ENCODE measurements around the gene SUN2.
"Not testable (repeated sequence)": the region's sequence is repeated elsewhere in the genome, so short reads cannot be mapped to it uniquely, and the experiment has no call there.

SUN2 gene, protein sequence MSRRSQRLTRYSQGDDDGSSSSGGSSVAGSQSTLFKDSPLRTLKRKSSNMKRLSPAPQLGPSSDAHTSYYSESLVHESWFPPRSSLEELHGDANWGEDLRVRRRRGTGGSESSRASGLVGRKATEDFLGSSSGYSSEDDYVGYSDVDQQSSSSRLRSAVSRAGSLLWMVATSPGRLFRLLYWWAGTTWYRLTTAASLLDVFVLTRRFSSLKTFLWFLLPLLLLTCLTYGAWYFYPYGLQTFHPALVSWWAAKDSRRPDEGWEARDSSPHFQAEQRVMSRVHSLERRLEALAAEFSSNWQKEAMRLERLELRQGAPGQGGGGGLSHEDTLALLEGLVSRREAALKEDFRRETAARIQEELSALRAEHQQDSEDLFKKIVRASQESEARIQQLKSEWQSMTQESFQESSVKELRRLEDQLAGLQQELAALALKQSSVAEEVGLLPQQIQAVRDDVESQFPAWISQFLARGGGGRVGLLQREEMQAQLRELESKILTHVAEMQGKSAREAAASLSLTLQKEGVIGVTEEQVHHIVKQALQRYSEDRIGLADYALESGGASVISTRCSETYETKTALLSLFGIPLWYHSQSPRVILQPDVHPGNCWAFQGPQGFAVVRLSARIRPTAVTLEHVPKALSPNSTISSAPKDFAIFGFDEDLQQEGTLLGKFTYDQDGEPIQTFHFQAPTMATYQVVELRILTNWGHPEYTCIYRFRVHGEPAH

DNA sequence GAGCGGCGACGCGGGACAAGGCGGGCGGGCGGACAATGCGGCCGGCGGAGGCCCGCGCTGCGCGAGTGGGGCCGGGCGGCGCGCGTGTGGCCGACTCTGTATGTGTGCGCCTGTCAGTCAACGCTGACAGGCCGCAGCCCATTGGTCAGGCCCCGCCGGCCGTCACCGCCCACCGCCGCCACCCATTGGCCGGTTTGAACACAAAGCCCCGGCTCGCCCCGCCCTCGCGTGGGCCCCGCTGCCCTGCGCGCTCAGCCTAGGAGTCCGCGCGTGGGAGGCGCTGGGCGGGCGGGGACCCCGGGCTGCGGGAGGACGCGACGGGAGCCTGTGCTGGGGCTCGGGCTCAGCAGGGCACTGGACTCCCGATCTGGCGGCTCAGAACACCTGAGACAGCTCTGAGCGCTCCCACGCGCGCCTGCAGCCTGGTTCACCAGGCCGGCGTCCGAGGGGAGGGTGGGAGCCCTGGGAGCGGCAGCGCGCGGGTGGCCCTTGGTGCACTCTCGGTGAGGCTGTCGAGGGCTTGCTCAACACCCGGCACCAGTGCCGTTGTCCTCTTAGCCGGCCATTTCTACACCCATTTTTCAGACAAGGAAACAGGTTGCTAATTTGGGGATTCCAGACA lies at the start of gene SUN2:
SUN2 (minus strand) TSS at position 88 of the 622 bp plus-strand sequence. CDS start 3,370 bp downstream, outside the sequence.
- peak; percentile 96 for DNase-seq (ENCODE audit: low read depth, low spot score)

DNA sequence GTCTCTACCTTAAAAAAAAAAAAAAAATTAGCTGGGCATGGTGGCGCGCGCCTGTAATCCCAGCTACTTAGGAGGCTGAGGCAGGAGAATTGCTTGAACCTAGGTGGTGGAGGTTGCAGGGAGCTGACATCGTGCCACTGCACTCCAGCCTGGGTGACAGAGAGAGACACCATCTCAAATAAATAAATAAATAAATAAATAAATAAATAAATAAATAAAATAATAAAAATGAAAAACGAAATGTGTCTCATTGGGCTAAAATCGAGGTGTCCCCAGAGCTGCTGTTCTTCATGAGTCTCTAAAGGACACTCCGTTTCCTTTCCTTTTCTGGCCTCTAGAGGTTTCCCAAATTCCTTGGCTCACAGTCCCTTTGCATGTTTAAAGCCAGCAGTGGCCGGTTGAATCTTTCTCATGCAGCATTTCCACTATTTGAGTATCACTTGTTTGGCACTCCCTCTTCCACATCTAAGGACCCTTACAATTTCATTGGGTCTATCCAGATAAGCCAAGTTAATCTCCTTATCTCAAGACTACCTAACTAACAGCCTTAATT lies 49.3 kb upstream of the SUN2 start:
- not testable (repeated sequence) for DNase-seq (ENCODE audit: low read depth, low spot score)

DNA sequence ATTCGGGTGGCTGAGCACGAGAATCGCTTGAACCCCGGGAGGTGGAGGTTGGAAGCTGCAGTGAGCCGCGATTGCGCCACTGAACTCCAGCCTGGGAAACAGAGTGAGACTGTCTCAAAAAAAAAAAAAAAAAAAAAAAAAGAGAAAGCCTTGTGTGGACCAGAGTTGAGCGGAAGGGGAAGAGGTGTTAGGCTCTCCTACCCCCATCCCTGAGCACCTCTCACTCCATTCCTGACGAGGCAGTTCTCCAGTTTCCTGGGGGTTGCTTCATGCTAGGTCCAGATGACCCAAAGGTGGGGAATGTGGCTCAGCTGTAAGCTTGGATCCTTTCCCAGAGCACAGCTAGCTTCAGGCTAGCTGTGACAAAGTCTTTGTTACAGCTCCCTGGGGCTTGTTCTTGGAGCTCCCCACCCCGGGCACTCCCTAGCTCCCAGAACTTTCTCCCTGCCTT lies 46.9 kb upstream of the SUN2 start:
- DNase-seq (ENCODE audit: low read depth, low spot score): peak; percentile 88

DNA sequence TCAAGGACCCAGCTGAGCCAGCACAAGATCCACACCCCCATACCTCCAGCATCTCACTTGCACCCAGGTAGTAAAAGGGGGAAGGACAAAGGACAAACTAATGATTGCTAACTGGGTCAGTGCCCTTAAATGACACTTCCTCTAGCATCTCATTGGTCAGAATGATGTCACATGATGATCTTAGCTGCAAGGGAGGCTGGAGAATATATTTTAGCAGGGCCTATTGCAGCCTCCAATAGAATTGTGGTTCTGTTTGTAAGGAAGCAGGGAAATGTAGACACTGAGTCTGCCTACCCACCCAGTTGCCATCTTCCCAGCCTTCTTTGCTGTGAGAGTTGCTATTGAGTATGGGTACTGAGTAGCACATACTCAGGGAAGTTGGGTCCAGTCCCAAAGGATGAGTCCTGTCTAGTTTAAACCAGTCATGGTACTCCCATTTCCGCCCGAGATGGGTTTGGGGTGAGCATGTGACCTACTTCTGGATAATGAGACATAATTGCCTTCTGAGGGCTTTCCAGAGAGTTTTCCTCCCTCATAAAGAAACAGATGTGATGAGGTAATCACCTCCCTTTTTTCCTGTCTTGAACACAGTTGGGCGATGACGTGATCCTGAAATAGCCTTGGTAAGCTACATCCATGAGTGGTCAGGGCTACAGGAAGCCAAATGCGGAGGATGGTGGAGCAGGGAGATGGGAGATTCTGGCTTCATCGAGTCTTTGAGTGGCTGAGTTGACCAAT lies 43.6 kb upstream of the SUN2 start:
- DNase-seq (ENCODE audit: low read depth, low spot score): no peak

DNA sequence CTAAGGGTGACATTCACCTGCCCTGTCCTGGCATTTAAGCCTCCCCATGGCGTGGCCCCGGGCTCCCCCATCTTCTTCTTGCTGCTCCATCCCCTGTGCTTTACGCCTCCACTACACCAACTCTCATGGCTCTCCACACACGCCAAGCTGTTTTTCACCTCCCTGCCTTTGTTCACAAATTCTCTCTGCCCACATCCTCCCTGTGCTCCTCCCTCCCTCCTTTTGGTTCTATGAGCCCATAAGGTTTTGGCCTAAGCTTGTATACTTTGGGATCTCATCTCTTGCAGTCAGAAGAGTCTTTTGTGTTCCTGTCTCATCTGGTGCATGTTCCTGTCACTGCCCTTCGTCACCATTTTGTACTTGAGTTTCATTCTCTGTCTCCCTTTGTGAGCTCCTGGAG lies 42.7 kb upstream of the SUN2 start:
- no peak for DNase-seq (ENCODE audit: low read depth, low spot score)

DNA sequence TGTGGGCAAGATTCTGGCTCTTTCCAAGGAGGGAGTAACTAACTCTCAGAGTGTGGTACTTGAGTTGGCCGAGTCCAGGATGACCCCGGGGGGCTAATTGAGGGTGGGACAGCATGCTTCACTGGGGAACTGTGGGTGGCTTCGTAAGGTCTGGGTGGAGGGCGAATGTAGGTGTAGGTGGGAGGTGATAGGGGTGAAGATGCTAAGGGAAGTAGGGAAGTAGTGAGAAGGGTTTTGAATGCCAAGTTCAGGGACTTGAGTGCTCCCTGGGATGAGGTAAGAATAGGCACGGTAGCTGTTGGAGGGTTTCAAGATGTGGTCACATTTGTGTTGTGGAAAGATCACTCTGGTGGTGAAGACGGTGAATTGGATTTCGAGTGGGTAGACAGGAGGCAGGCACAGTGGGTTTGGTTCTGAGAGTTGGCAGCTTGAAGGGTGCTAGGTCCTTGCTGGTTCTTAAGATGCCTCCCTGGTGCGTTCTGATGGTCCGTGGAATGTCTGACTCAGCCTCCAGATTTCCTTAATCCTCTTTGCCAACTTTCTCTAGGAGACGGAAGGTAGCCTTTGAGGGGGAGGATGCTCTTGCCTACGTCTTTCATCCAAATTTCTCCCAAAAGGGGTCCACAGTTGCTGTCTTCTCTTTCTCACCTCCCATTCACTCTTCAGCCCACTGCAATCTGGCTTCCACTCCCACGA lies 40.6 kb upstream of the SUN2 start:
- peak; percentile 15 for DNase-seq (ENCODE audit: low read depth, low spot score)

DNA sequence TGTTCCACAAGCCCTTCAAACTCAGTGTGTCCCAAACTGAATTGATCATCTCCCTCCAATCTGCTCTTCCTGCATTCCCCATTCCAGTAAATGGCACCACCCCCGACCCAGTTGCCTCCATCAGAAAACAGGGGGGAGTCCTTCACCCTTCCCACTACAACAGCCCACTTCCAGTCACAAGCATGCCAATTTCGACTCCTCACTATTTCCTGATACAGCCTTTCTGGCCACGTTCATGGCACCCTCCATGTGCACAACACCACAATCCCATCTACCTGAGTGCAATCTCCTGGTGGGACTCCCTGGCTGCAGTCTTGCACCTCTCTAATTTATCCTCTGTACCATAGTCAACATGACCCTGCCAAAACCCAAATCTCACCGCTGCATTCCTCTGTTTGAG lies 39.8 kb upstream of the SUN2 start:
- DNase-seq (ENCODE audit: low read depth, low spot score): no peak

DNA sequence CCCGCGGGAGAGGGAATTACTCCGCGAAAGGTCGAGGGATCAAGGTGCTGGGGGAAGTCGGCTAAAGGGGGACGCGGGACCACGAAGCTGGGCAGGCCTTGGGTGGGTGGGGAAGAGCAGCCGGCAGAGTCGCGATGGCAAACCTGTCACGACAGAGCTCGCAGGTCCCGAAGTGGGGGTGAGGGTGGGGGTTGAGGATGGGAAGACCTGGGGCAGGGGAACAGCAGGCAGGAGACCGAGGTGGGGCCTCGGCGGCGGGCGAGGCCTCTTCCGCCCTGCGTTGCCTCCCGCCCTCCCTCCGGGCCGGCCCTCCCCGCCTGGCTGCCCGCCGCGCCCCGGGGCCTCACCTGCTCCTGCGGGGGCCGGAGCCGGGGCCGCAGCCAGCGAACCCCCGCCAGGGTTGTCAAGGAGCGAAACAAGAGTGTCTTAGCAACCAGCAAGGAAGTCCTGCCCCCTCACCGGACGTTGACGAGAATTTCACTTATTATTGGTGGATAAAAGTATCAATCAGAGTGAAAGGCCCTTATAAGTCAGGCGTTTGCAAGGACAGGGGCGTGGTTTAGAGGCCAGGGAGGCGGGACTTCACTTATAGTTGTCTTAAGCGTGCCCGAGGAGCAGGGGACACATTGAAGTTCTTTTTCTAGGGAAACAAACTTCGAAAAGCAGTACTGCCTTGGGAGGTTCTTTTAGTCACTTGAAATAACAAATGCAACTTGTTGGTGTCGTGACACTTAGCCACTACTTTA lies 38.1 kb upstream of the SUN2 start, which contains the start of gene DNAL4:
DNAL4 (minus strand) TSS at position 423 of the 746 bp plus-strand sequence. CDS start 11,412 bp downstream, outside the sequence.
- DNase-seq (ENCODE audit: low read depth, low spot score): peak; percentile 98

DNA sequence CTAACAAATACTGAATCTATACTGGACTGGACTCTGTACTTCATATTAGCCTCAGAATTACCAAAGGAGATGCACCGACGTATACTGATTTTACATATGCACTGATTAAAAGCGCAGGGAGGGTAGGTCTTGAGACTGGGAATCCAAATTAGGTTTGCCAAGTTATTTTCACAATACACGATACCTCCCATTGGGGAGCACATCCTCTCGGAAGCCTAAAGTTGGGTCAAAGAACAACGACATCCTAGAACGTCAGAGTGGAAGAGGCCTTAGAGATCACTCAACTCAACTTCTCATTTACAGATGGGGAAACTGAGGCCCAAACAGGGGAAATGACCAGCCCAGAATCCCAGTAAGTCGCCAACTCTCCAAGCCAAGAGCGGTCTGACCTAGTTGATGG lies 37.5 kb upstream of the SUN2 start:
- DNase-seq (ENCODE audit: low read depth, low spot score): peak; percentile 9

DNA sequence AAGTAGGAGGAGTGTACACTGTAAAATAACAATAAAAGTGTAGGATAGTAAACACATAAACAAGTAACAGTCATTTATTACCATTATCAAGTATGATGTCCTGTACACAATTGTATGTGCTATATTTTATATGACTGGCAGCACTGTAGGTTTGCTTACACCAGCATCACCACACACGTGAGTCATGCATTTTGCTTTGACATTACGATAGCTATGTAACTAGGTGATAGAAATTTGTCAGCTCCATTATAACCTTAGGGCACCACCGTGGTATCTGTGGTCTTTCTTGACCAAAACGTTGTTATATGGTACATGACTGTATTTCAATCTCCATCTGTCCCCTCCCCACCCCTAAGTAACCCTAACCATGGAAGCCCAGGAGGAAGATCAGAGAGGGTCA lies 37.0 kb upstream of the SUN2 start:
- DNase-seq (ENCODE audit: low read depth, low spot score): peak; percentile 19

DNA sequence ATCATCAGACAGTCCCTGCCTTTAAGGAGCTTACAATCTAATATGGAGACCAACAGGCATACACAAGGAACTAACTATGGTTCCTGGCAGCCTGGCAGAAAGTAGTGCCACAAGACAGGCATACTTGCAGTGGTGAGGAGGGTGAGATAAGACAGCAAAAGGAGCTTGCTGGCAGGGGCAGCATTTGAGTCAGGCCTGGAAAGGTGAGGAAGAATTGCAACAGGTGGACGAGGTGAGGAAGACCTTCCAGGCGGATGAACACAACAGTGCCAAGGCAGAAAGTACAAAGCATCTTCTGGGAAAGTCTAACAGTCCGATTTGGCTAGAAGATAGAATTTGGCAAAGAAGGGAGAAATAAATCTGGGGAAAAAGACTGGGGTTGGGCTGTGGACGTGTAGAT lies 33.8 kb upstream of the SUN2 start:
- no peak for DNase-seq (ENCODE audit: low read depth, low spot score)

DNA sequence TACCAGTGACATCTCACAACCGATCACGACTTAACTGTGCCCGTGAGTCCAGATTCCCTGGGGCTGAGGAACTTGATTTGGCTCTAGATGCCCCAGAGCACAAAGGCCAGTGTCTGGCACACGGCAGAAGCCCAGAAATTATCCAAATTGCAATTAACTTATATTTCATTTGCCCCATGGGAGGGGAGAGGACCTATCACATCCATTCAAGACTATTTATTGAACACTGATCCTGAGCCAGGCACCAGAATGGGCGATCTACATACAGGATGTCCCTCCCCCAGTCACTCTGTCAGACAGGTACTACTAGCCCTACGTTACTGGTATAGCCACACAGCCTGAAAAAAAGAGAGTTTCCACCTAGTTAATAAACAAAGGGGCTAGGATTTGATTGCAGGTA lies 33.0 kb upstream of the SUN2 start:
- DNase-seq (ENCODE audit: low read depth, low spot score): no peak

DNA sequence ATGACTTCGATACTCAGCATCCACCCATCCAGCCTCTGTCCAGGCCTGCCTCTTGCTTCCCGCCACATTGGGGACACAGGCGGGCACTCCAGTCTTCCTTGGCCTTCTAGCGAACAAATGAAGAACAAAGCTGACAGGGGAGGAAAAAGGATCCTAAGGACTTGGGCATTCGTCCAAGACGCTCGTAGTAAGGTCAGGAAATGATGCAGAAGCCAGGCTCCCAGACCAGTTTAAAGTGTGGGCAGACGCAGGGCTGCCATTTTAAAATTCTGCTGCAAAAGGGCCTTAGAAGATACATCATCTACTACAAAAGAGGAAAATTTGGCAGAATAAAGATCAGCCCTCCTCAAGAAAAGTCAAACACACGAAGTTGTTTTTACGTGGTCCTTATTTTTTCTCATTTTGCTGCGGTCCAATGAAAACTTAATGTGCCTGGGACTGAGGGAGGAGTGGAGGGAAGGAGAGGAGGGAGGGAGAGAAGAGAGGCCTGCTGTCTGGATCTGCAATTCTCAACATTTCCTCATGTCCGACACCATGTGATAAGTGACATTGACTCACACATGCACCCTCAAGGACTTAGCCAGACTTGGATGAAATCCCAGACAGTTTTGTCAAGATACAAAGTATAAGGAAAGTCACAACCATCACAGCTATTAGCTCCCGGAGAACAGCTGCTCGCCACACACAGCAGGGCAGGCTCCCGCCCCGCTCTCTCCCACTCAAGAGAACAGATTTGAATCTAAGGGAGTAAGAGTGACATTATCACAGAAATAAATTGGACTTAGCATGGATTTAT lies 32.4 kb upstream of the SUN2 start:
- DNase-seq (ENCODE audit: low read depth, low spot score): peak; percentile 92

DNA sequence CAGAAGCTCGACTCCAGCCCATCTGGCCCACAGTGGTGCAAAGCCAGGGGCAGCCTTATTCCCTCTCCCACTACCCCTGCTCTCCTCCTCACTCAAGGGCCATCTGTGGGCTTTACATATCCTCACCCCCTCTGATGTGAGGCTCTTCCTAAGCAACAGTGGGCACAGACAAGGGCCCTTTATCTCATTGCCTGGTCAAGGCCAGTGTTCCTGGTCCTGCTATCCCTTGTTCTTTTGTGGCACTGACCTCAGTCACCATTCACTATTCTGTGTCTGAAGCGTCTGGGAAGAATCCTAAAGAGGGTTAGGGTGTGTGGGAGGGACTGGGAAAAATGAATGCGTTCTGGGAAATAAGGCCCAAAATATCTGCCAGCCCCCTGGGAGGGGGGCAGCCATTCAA lies 30.8 kb upstream of the SUN2 start:
- no peak for DNase-seq (ENCODE audit: low read depth, low spot score)

DNA sequence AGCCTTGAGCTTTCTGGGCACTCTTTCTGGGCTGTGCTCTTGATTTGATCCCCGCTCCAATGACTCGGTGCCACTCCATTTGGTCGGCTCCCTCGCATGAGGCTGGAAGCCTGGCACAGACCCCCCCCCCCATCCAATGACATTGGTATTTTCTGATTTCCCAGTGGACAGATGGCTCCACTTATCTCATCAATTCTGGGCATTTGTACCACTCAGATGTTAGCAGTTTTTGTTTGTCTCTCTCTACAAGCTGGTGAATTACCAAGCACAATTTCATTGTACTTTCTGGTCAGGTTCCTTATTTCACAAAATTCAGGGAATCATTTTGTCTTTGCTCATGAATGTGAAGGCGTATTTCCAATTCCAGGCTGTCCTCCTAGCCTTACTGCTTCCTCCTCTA lies 29.1 kb upstream of the SUN2 start:
- no peak for DNase-seq (ENCODE audit: low read depth, low spot score)

DNA sequence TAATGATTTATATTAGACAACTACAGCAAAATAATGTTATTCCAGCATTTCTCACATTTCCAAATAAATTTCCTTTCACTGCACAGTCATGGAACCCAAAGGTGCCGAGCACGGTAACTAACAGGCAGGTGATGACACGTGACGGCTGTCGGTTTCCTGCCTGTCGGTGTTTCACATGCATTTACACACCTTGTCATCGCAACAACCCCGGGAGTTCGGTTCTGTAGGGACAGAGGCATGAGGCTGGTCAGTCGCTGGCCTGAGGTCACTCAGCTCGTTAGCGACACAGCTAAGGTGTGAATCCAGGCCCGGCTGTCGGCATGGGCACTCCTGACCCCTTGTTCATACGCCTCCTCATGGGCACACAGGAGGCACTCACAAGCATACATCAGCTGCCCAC lies 28.2 kb upstream of the SUN2 start:
- no peak for DNase-seq (ENCODE audit: low read depth, low spot score)

DNA sequence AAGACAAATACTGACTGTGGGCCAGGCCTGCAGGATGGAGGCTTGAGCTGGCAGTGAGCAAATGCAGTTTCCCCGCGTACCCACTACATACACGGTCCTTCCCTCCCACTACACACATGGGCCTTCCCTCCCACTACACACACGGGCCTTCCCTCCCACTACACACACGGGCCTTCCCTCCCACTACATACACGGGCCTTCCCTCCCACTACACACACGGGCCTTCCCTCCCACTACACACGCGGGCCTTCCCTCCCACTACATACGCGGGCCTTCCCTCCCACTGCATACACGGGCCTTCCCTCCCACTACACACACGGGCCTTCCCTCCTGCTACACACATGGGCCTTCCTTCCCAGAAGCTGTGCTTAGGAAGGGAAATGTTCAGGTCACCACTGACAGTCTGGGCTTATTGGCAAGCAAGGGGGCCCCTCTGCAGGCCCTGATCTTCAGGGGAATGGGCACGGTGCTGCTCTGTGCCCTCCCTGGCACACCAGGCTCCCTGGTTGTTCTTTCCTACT lies 27.4 kb upstream of the SUN2 start:
- no peak for DNase-seq (ENCODE audit: low read depth, low spot score)

DNA sequence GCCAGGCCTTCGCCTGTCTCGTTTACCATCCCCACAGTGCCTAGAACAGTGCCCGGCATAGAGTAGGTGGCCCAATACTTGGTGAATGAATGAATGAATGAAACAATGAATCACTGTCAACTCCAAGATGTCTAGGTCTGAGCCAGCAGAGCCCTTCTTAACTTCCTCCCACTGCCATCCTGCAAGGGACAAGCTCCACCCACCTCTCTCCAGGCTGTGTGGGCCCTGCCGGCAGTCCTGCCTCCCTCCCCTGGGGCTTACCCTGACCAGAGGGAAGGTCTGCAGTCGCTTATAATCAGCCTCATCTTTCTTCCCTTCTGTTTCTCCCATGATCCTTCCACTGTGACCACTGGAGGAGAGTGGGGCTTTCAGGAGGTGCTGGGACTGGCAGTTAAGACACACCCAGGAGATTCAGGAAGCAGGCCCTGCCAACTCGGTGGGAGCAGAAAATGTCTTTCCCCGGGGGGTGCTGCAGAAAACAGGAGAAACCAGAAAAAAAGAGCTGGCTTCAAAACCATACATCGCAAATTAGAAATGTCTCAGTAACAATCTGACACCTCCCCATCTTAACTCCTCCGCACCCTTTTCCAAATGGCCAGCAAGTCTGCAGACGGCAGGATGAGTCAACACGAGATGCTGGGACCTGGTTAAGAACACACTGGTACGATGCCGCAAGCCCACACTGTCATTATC lies 26.8 kb upstream of the SUN2 start:
- peak; percentile 63 for DNase-seq (ENCODE audit: low read depth, low spot score)
